A204.1 (cell line): ENCODE measurements around the gene GET4.

Source experiments
- FAIRE-seq: peaks from 2 replicates; lab custom pipeline; 2012; peaks lifted over from hg19 to GRCh38; lab: Jason Lieb, UNC

Gene GET4

DNA sequence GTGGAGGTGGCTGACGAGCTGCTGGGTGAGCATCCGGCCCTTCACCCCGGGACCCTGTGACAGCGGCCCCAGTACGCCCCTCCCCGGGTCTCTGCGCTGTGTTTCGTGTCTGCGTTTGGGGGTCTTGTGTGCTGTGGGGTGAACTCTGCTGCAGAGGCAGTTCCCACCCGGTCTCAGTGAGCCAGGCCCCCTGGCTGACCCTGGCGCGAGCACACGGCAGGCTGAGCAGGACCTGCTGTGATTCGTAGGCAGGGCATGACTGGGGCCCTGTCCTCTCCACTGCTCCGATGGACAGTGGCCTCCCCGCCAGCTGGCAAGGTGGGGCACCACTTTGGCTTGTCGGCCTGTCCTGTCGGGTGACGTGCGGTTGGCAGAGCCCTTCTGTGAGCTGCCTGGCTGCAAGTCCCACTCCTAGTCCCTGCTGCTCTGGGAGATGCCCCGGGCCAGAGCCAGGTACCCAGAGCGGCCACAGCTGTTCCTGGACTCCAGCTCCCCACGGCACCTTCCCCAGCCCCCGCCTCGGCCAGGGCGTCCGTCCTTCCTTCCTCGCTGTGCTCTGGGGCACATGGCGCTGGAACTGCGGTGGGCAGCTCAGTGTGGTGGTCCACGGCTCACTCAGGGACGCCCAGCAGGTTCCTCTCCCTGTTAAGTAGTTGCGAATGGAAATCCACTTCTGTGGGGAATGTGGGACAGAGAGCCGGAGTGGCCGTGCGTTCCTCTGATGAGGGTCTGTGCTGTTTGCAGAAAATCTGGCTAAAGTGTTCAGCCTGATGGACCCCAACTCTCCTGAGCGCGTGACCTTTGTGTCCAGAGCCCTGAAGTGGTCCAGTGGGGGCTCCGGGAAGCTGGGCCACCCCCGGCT, 10.5 kb downstream of the GET4 start:
- FAIRE-seq: no peak

GRCh38 chr7:887488-887820, 11.1 kb downstream of the GET4 start:
- no peak for FAIRE-seq

- no peak for FAIRE-seq
These were observed 12.0 kb downstream of the GET4 start for GRCh38 chr7:888081-889024.

- FAIRE-seq: no peak
These were observed 12.7 kb downstream of the GET4 start for GRCh38 chr7:889025-889390.

GRCh38 chr7:889391-889790, 13.0 kb downstream of the GET4 start:
- no peak for FAIRE-seq

DNA sequence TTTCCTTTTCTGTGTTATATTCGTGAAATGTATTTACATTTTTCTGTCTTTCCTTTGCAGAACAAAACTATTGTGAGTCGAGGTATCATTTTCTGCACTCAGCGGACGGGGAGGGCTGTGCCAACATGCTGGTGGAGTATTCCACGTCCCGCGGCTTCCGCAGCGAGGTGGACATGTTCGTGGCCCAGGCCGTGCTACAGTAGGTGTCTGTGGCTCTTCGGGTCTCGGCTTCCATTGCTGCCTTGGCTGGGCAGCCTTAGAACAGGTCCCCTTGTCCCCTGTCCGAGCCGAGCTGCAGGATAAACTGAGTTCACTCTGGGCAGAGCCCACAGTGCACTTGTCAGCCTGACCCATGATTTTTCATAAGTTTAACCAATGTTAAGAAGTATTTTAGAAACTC, 14.5 kb downstream of the GET4 start:
- no peak for FAIRE-seq

DNA sequence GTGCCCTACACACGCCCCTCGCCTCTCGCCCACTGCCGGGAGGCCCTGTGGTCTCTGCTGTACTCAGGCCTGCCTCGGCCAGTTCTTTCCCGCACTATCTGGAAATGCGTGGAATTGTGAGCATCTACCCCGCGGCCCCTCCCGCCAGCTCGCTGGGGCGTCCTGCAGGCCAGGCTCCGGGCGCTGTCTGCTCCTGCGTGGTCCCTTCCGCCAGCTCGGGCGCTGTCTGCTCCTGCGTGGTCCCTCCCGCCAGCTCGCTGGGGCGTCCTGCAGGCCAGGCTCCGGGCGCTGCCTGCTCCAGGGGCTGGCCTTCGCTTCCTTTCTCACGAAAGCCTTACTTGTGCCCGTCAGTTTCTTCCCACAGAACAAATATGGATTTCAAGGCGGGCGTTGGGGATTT, 14.9 kb downstream of the GET4 start:
- no peak for FAIRE-seq

- no peak for FAIRE-seq
These were observed 15.5 kb downstream of the GET4 start for GRCh38 chr7:891805-892204.

DNA sequence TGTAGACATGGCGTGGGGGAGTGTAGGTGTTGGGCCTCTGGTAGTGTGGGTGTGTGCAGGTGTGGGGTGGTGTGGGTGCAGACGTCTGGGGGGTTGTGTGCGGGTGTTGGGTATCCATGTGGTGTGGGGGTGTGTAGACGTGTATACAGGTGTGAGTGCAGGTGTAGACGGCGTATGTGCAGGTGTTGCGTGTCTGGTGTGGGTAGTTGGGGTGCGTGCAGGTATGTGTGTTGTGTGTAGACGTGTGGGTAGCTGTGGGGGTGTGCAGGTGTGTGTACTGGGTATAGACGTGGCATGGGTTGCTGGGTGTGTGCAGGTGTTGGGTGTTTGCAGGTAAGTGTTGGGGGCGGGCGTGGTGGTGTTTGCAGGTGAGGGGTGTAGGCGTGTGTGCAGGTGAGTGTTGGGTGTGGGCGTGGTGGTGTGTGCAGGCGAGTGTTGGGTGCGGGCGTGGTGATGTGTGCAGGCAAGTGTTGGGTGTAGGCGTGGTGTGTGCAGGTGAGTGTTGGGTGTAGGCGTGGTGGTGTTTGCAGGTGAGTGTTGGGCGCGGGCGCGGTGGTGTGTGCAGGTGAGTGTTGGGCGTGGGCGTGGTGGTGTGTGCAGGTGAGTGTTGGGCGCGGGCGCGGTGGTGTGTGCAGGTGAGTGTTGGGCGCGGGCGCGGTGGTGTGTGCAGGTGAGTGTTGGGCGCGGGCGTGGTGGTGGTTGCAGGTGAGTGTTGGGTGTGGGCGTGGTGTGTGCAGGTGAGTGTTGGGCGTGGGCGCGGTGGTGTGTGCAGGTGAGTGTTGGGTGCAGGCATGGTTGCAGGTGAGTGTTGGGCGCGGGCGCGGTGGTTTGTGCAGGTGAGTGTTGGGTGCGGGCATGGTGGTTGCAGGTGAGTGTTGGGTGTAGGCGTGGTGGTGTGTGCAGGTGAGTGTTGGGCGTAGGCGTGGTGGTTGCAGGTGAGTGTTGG, 16.6 kb downstream of the GET4 start:
- no peak for FAIRE-seq

GRCh38 chr7:893686-894085, 17.3 kb downstream of the GET4 start:
- FAIRE-seq: no peak

GRCh38 chr7:894164-894867, 18.0 kb downstream of the GET4 start:
- FAIRE-seq: no peak

DNA sequence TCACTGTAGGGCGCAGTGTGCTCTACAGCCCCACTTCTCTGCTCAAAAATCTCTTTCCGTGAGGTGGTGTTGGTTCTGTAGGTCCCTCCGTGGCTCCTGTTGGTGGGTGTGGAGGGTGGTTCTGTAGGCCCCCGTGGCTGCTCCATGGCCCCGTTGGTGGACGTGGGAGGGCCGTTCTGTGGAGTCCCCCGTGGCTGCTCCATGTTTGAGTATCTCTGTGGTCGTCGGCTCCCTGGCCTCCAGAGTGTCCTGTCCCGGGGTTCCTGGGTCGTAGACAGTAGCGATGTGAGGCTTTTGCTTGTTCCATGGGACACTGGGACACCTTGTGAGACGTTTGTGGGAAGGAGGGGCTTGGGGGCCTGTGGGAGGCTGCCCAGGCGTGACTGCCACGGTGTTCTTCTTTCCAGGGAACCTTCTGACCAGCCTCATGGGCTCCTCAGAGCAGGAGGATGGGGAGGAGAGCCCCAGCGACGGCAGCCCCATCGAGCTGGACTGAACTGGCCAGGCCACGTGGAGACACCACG, 18.6 kb downstream of the GET4 start:
- FAIRE-seq: no peak

- no peak for FAIRE-seq
These were observed 19.2 kb downstream of the GET4 start for GRCh38 chr7:895451-896052.

DNA sequence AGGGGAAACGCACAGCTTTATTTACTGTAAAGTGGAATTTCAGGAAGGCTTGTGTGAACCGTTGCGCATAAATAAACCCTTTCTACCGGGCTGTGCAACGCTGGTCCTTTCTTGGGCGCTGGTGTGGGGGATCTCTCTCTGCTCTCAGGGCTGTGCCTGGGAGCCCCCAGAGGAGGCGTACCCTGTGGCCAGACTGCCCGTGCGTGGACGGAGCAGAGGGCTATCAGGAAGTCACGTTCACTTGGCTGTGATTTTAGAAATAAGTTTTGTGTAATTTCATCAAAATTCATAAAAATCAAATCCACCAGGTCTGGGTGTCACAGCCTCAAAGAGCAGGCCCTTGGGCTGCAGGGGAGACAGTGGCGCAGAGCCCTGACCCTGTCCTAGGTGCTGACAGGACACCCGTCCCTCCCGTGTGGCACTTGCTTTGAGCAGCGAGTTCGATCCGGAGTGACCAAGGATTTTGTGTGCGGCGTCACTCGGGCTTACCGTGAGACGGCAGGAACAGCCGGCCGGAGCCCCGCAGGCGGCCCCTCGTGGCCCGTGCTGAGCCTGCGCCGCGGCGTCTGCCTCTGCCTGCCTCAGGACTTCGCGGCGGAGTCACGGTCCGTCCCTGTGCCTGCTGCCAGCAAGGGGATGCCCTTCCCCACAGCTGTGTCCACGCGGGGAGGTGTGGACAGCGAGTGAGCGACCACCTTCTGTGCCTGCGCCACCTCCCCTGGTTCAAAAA, 20.2 kb downstream of the GET4 start:
- FAIRE-seq: no peak

- no peak for FAIRE-seq
These were observed 20.7 kb downstream of the GET4 start for GRCh38 chr7:897086-897485.

GRCh38 chr7:897771-898376, 21.5 kb downstream of the GET4 start:
- FAIRE-seq: no peak

GRCh38 chr7:898460-898854, 22.1 kb downstream of the GET4 start:
- FAIRE-seq: no peak

DNA sequence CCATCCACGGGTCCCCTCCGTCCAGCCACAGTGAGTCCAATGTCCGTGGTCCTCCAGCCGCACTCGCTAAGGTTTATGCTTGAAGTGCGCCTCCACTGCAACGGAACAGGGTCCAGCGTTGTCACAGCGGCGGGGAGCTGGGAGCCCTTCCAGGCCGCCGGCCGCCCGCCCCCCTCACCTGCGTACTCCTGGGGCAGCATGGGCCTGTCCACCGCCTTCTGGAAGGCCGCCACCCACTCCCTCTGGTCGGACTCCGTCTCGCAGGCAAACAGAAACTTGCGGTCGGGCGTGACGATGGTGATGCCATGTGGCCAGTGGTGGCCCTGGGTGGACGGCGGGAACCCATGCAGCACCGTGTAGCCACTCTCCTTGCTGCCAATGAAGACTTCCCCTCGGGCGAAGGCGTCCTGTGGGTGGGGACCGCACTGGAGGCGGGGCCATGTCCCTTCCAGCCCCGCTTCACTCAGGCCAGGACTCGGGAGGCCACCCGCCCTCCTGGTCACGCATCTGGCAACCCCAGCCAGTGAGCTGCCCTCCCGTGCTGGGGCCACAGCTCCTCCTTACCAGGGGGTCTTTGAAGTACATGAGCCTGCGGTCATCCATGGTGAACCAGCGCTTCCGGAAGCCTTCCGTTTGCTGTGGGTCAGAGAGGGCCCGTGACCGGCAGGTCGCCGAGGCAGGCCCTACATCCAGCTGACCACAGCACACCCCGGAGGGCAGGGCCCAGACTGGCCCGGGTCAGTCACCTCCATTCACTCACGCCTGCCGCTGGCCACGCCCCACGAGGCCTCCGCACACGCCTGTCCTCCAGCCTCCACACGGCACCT, 22.7 kb downstream of the GET4 start:
- FAIRE-seq: no peak

DNA sequence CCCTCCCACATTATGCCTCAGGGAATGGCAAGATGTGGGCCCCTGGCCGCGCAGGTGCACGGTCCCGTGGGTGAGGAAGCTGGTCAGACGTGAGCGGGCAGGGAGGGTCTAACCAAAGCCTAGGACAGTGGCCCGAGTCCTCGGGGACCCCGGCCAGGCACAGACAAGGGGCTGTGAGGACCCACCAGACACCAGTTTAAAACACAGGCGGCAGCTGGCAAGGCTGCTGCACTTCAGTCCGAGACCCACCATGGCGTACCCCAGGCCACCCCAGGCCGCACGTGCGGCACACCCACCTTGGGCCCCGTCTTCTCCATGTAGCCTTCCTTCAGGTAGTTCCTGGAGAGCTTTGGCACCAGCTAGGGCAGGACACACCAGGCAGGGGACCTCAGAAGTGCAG, 23.5 kb downstream of the GET4 start:
- no peak for FAIRE-seq
